Left cardiac atrium (tissue), 4 donors: ENCODE measurements around the gene SORCS1. TPM values are rescaled to one million over a fixed set of nuclear protein-coding genes. Genes with fewer than 3 reads are reported as not detected.
A peak's percentile ranks its signal among the peaks of the same experiment; 100 is the strongest.
"Not testable (repeated sequence)": the region's sequence is repeated elsewhere in the genome, so short reads cannot be mapped to it uniquely, and the experiment has no call there.

Source experiments
- ATAC-seq, 2 donors: fragments of 200-7000 bp; cut with Tn5 transposase; one replicate each; pipeline ENCODE4 v1.9.1; 2020; ENCODE audit warnings: mild to moderate bottlenecking in 2 of 2, moderate library complexity in 2 of 2
- DNase-seq: peaks from one replicate; pipeline ENCODE4 v3.0.0-alpha.2; 2020
- intact Hi-C, 2 donors: fragments of 100-400 bp; cut with DNase I; formaldehyde crosslinking; loops; one replicate each; pipeline versions ENCODE4 v1.14.1 to v1.15.1; 2022 to 2023
- total RNA-seq, 2 donors: library from RNA; stranded (reverse); fragmentation: NEBNext Ultra II Directional; extraction: Animal tissue kit (Norgen Biotek cat#: 25700); gene quantifications; one replicate each; pipeline ENCODE4 v1.2.1, GENCODE V29; 2021
- donor health status: DM: no; HTN: yes; CAD: no.
- donor health status: DM: no; HTN: yes; CAD: no; lungs with severe emphysema.
- donor health status: DM: yes; HTN: yes; CAD: no.
- donor health status: Dilated cardiomyopathy.

The SORCS1 gene
- total RNA-seq, 2 donors from 2014 or later: 2.3 to 4.2 TPM

DNA sequence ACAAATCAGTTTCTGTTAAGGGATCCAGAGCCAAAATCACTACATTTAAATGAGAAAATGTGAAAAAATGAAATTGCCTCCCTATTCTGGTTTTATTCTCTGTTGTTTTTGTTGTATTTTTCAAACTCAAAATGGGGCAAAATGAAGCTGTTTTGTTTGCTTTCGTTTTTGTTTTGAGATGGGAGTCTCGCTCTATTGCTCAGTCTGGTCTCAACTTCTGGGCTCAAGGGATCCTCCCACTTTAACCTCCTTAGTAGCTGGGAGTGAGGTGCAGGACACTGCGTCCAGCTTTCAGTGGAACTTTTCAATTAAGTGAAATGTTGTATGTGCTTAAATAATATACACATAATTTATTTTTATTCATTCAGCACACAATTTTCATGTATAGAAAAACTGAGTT is 205.0 kb downstream of the SORCS1 start:
- intact Hi-C loops: no loop called here
- no peak for ATAC-seq
- DNase-seq: no peak

DNA sequence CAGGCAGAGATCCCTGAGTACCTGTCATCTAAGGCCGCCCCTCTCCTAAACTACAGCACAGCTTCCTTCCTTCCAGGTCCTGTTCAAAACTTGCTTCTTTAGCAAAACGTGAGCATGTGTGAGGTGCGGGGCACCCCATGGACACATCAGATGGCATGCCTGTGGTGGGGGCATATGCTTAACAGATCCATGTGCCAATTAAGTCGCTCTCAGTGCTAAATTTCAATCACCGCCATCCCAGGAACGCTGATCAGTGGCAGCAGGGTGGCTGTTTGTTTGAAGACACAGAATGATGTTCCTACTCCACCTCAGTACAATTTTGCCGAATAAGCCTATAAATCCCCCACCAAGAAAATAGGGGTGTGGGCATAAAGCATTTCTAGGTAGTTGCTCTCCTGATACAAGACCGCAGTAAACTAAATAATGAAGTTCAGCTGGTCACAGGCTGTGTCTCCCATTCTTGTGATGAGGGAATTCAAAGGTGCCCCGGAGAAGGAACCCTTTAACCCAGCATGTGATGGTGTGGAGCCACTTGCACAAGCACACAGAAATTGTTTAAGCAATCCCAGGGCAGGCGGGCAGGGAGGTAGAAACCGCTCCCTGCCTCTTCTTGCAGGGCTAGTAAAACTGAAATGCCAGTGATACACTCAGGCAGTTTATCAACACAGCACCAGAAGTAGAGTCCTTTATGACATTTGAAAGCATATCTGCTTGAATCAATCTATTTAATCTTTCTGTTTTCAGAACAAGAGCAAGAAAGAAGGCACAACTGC is 205.7 kb downstream of the SORCS1 start:
- peak in 1 of 2 donors; percentile 39 for ATAC-seq
- intact Hi-C loops: no loop called here

GRCh38 chr10:106957823-106958588 is 206.5 kb downstream of the SORCS1 start:
- no peak for DNase-seq
- intact Hi-C loops: no loop called here
- ATAC-seq: peak in 1 of 2 donors; percentile 64

More for the DNA sequence above, 205.7 kb downstream of the SORCS1 start:
- DNase-seq: no peak

DNA sequence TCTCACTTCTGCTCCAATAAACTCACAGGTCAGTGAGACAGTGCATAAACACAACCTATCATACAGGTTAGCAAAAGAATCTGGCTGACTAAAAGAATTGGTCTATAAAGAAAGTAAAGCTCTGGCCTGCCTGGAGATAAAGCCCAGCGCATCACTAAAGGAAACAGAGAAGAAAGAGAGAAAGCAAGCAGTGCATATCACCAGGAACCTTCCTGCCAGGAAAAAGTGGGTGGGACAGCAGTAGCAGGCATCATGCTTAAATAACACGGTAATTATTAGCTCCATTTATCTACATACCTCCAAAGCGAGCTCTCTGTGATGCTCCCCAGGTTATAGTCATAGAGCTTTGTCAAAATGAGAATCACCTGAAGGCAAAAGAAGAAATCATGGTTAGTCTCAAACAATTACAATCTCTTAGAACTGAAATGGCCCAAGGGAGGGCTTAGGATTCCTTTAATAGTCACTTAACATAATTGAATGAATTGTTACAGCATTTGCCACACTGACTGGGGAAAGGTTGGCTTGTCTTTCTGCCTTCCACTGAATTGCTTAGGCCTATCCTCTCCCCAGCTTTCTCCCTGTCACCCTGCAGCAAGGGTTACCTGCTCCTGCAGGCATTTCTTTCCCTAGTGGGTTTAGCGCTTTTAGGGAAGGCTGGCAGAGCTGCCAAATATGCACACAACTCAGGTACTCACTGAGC is 208.1 kb downstream of the SORCS1 start:
- ATAC-seq (no peak), DNase-seq (no peak)
- intact Hi-C loops: no loop called here

DNA sequence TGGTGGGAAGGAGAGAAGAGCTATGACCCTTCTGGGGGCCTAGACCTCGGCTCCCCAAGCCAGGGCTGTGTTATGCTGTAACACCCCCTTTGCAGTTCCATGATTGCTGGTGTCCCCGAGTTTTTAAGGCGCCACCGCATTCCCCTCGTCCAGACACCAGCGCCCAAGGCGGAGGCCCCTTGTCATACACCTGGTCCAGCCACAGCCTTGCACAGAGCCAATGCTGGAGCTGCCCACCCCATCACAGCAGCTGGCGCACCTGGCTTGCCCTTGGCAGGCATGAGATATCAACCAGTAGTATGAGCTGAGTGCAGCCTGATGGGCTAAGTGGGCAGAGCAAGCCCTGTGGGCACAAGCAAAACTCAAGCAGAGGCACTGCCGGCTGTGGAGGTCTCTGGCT is 209.4 kb downstream of the SORCS1 start:
- intact Hi-C loops: no loop called here
- no peak for ATAC-seq
- DNase-seq: no peak

DNA sequence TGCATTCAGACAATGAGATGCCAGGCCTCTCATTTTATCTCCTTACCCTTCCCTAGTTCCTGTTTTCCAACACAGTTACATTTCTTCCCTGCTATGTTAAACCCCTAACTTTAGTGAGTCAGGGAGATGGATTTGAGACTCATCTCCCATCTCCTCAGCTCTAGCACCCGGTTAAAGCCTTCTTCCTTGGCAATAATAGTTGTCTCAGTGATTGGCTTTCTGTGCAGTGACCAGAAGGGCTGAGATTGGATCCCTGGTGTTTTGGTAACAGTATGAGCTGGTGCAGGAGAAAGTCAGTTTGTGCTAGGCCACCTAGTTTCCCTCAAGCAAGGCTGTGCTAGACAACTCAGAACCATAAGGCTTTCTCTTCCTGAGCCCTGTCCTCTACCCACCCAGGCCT is 212.5 kb downstream of the SORCS1 start:
- no peak for DNase-seq
- ATAC-seq: no peak
- intact Hi-C loops: no loop called here

- DNase-seq: no peak
- no peak for ATAC-seq
- intact Hi-C loops: no loop called here
These were observed 214.6 kb downstream of the SORCS1 start for GRCh38 chr10:106949680-106950478.

- no peak for DNase-seq
- intact Hi-C loops: no loop called here
- ATAC-seq: no peak
These were observed 216.9 kb downstream of the SORCS1 start for GRCh38 chr10:106947643-106948042.

DNA sequence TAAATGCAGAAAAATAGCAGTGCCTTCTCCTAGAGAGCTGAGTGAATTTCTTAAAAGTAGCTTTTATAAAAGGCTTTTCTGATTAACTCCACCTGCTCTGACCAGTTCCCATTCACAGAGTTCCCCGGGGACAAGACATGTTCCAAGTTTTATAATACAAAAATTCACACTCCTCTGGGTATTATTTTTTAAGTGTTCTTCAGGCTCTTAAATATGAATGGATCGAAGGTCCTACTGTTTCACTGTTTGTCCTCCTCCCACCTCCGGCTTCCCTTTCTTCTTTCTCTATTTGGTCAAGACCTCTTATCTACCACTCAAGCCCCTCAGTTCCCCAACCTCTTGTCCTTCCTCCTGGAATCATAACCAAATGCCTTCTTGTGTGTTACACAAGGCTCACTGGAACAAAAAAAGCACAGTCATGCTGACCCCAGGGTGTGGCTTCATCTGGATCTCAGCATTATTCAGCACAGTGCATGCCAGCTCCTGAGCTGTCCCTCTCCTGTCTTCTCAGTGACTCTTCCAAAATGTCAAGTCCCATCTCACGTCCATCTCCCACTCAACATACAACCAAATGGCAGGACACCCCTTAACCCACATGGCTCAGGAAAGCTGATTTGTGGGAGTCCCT is 222.4 kb downstream of the SORCS1 start:
- DNase-seq: peak; percentile 39
- intact Hi-C loops: no loop called here
- ATAC-seq: peak in 1 of 2 donors; percentile 73

DNA sequence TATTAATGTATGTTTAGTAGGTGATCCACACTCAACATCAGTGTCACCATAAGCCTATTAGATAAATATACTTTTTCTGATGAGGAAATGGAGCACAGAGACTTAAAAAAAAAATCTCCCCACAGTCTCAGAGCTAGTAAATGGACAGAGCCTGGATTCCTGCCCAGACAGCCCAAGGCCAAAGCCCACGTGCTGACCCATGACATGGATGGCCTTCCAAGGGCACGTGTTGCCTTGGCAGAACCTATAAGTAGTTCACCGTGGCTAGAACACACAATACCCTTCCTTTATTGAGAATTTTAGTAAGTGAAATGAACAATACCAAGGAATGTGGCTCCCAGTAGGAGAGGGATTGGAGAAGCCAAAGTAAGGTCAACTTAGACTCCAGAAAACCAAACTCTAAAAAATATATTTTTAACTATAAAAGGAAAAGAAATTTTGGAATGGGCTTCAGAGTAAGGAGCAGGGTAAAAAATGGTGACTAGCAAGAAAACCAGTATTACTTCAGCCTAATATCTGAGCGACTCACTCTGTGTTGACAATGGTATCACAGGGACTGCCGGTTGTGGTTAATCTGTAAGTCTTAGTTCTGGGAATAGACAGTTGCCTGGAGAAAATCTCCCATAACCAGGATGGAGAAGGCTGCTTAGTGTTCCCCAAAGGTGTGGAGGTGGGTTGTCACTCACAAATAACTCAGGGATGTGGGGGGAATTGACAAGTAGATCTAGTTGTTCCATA is 223.0 kb downstream of the SORCS1 start:
- no peak for DNase-seq
- intact Hi-C loops: no loop called here
- ATAC-seq: peak in 1 of 2 donors; percentile 71

GRCh38 chr10:106938513-106938912 is 226.0 kb downstream of the SORCS1 start:
- intact Hi-C loops: no loop called here
- DNase-seq (no peak), ATAC-seq (peak in 1 of 2 donors; percentile 33)

- DNase-seq: no peak
- ATAC-seq: peak in 1 of 2 donors; percentile 38
- intact Hi-C loops: no loop called here
These were observed 228.5 kb downstream of the SORCS1 start for GRCh38 chr10:106935978-106936451.

- DNase-seq (no peak), ATAC-seq (no peak)
- intact Hi-C loops: no loop called here
These were observed 232.7 kb downstream of the SORCS1 start for GRCh38 chr10:106931853-106932249.

GRCh38 chr10:106931159-106931852 is 233.2 kb downstream of the SORCS1 start:
- no peak for DNase-seq
- ATAC-seq: peak in 1 of 2 donors; percentile 43
- intact Hi-C loops: no loop called here

- intact Hi-C loops: no loop called here
- no peak for DNase-seq
- ATAC-seq: no peak
These were observed 233.8 kb downstream of the SORCS1 start for GRCh38 chr10:106930751-106931150.

- intact Hi-C loops: no loop called here
- no peak for ATAC-seq
- DNase-seq: no peak
These were observed 235.1 kb downstream of the SORCS1 start for GRCh38 chr10:106929291-106929895.

DNA sequence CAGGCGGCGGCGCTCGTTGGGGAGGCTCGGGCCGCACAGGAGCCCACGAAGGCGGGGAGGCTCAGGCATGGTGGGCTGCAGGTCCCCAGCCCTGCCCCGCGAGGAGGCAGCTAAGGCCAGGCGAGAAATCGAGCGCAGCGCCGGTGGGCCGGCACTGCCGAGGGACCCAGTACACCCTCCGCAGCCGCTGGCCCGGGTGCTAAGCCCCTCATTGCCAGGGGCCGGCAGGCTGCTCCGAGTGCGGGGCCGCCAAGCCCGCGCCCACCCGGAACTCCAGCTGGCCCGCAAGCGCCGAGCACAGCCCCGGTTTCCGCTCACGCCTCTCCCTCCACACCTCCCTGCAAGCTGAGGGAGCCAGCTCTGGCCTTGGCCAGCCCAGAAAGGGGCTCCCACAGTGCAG is 236.4 kb downstream of the SORCS1 start:
- DNase-seq, intact Hi-C loops, ATAC-seq: not testable (repeated sequence)
